T-helper 2 cell treated with Interferon-gamma antibody and Interleukin-4, amounts not matched to agents 5 μg/mL and 100 μg/mL, for 36 hours (primary cell): Measurements from ENCODE around the gene PGAM4.
"Not testable (repeated sequence)": the region's sequence is repeated elsewhere in the genome, so short reads cannot be mapped to it uniquely, and the experiment has no call there.

Experiments
- DNase-seq: peaks from one replicate; pipeline ENCODE4 v3.0.0; 2021; ENCODE audit warnings: low spot score
- H3K27ac Mint-ChIP-seq: one replicate; pipeline ENCODE4 v1.8.0; 2021; ENCODE audit warnings: mild to moderate bottlenecking, mixed read lengths
- H3K27me3 Mint-ChIP-seq: one replicate; pipeline ENCODE4 v1.8.0; 2021; ENCODE audit warnings: low read depth, mixed read lengths
- H3K36me3 Mint-ChIP-seq: one replicate; pipeline ENCODE4 v1.8.0; 2021; ENCODE audit warnings: low read depth, mixed read lengths
- H3K4me1 Mint-ChIP-seq: one replicate; pipeline ENCODE4 v1.8.0; 2021; ENCODE audit warnings: low read depth, mixed read lengths
- H3K4me3 Mint-ChIP-seq: one replicate; pipeline ENCODE4 v1.8.0; 2022; ENCODE audit warnings: mild to moderate bottlenecking, moderate library complexity, mixed read lengths
- H3K9me3 Mint-ChIP-seq: one replicate; pipeline ENCODE4 v1.8.0; 2021; ENCODE audit warnings: mixed read lengths

Gene PGAM4

GRCh38 chrX:77946571-77946970 lies 22.9 kb downstream of the PGAM4 start:
- Mint-ChIP-seq H3K4me3 (no peak overlapping the region), H3K9me3 (no peaks in the 10 kb centered on the region), H3K36me3 (peaks cover 2% of the 10 kb centered on the region), H3K27me3 (no peaks in the 10 kb centered on the region), H3K4me1 (peaks cover 3% of the 10 kb centered on the region), H3K27ac (no peak overlapping the region)
- no peak for DNase-seq

DNA sequence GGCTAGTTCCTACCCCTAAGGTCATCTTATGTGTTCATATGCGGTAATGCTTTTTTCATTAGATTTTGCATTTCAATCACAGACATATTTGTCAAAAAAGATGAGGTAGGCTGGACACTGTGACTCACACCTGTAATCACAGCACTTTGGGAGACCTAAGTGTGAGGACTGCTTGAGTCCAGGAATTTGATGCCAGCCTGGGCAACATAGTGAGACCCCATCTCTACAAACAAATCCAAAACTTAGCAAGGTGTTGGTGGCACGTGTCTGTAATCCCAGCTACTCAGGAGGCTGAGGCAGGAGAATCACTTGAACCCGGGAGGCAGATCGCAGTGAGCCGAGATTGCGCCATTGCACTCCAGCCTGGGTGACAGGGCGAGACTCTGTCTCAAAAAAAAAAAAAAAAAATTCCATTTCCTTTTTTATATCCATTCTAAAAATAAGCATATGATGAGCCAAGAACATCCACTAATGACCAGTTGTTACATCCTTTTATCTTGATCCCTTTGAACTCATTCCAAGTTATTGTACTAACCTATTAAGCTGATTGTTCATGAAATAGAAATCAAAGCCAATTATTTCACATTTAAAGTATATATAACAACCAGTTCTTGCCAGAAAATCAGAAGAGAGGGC lies 23.4 kb downstream of the PGAM4 start:
- Mint-ChIP-seq H3K27me3 (no peaks in the 10 kb centered on the region), H3K4me3 (no peak overlapping the region), H3K27ac (no peak overlapping the region), H3K36me3 (peaks cover 2% of the 10 kb centered on the region), H3K4me1 (peaks cover 3% of the 10 kb centered on the region), H3K9me3 (no peaks in the 10 kb centered on the region)
- no peak for DNase-seq

DNA sequence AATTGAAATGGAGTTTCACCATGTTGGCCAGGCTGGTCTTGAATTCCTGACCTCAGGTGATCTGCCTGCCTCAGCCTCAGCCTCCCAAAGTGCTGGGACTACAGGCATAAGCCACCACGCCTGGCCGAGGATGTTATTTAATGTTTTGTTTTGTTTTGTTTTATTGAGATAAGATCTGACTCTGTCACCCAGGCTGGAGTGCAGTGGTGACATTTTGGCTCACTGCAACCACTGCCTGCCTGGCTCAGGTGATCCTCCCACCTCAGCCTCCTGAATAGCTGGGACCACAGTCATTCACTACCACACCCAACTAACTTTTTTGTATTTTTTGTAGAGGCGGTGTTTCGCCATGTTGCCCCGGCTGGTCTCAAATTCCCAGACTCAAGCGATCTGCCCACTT lies 24.4 kb downstream of the PGAM4 start:
- not testable (repeated sequence) for H3K4me1 Mint-ChIP-seq, H3K27ac Mint-ChIP-seq, H3K36me3 Mint-ChIP-seq, H3K27me3 Mint-ChIP-seq, H3K9me3 Mint-ChIP-seq, H3K4me3 Mint-ChIP-seq, DNase-seq

DNA sequence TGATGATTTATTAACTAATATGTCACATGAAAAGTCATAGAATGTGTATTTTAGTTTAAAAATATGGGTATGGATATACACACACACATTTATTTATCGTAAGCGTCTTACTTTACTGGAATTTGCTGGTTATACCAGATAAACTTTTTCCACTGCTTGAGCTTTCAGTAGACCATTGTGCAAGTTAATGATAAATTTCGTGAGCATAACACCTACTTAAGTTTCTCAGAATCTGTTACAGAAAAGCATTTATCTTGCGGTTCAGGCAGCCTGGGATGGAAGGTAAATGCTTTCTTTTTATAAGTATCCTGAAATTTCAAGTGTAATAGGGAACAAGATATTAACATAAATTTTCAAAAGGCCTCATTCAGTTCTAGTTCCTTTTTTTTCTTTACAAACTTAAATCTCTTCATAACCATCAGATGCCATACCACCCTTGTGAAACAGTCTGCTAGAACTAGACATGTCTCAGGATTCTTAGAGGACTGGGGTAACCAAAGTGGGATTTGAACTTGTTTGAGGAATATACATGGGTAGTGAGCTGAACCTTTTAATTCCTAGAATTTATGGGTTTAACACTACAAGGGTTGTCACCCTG lies 31.3 kb downstream of the PGAM4 start:
- H3K27ac Mint-ChIP-seq, result no peak overlapping the region
- H3K9me3 Mint-ChIP-seq, result no peaks in the 10 kb centered on the region
- no peaks in the 10 kb centered on the region for H3K27me3 Mint-ChIP-seq
- H3K36me3 Mint-ChIP-seq, result peaks cover 2% of the 10 kb centered on the region
- DNase-seq, result no peak
- H3K4me1 Mint-ChIP-seq, result peaks cover 6% of the 10 kb centered on the region
- H3K4me3 Mint-ChIP-seq, result no peak overlapping the region

DNA sequence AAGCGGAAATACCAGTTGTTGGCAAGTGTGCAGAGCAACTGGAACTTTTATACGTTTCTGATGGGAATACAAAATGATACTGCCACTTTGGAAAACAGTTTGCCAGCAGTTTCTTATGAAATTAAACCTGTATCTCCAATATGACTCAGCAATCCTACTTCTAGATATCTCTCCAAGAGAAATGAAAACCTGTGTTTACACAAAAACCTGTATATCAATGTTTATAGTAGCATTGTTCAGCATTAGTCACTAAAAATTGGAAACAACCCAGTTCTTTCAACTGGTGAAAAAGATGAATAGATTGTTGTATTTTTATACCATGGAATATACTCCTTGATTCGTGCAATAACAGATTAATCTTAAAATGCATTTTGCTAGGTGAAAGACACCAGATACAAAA lies 32.1 kb downstream of the PGAM4 start:
- Mint-ChIP-seq H3K36me3 (peaks cover 2% of the 10 kb centered on the region), H3K4me3 (no peak overlapping the region), H3K27ac (no peak overlapping the region), H3K9me3 (no peaks in the 10 kb centered on the region), H3K27me3 (no peaks in the 10 kb centered on the region), H3K4me1 (peaks cover 4% of the 10 kb centered on the region)
- no peak for DNase-seq

DNA sequence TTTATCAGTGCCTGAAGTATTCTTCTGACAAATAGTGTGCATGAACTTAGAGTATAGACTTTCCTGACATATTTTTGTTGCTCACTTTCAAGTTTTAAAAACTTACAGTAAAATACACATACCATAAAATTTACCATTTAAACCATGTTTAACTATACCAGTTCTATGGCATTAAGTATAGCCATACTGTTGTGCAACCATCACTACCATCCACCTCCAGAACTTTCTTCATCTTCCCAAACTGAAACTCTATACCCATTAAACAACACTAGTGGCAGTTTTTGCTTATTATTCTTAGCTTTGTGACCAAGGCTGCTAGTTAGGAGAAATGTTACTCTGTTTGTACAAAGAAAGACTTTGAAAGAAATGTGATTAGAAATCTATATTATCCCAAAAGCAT lies 33.1 kb downstream of the PGAM4 start:
- Mint-ChIP-seq H3K36me3 (peaks cover 2% of the 10 kb centered on the region), H3K4me1 (peaks cover 4% of the 10 kb centered on the region), H3K27ac (no peak overlapping the region), H3K4me3 (no peak overlapping the region), H3K27me3 (no peaks in the 10 kb centered on the region), H3K9me3 (no peaks in the 10 kb centered on the region)
- DNase-seq, result no peak

DNA sequence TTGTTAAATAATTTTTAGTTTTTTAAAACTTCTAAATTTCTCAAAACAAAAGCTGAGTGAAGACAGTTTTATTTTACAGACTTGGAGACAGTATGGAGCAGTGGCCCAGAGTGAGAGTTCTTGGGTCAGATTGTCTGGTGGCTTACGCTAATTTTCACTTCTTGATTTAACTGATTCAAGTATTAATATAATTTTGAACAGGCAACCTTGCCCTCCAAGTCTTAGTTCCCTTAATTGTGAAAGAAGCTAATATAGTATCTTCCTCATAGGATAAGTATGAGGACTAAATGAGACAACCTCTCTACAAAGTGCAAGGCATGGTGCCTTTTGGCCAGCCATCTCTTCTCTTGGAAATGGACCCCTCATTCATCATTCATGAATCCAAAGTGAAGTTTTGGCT lies 33.6 kb downstream of the PGAM4 start:
- H3K9me3 Mint-ChIP-seq, result no peaks in the 10 kb centered on the region
- no peak overlapping the region for H3K27ac Mint-ChIP-seq
- H3K4me3 Mint-ChIP-seq, result no peak overlapping the region

GRCh38 chrX:77930581-77930980 lies 38.9 kb downstream of the PGAM4 start:
- Mint-ChIP-seq H3K4me3 (no peak overlapping the region), H3K27me3 (no peaks in the 10 kb centered on the region), H3K36me3 (no peaks in the 10 kb centered on the region), H3K4me1 (peaks cover 4% of the 10 kb centered on the region), H3K9me3 (no peaks in the 10 kb centered on the region), H3K27ac (no peak overlapping the region)
- no peak for DNase-seq

More for the DNA sequence above, 33.6 kb downstream of the PGAM4 start:
- Mint-ChIP-seq H3K27me3 (no peaks in the 10 kb centered on the region), H3K4me1 (peaks cover 4% of the 10 kb centered on the region), H3K36me3 (peaks cover 2% of the 10 kb centered on the region)
- no peak for DNase-seq

- Mint-ChIP-seq H3K4me3 (no peak overlapping the region), H3K27me3 (no peaks in the 10 kb centered on the region), H3K27ac (no peak overlapping the region), H3K9me3 (peaks cover 3% of the 10 kb centered on the region), H3K36me3 (peaks cover 2% of the 10 kb centered on the region), H3K4me1 (peaks cover 4% of the 10 kb centered on the region)
- DNase-seq, result no peak
These were observed 43.7 kb downstream of the PGAM4 start for GRCh38 chrX:77925764-77926163.

DNA sequence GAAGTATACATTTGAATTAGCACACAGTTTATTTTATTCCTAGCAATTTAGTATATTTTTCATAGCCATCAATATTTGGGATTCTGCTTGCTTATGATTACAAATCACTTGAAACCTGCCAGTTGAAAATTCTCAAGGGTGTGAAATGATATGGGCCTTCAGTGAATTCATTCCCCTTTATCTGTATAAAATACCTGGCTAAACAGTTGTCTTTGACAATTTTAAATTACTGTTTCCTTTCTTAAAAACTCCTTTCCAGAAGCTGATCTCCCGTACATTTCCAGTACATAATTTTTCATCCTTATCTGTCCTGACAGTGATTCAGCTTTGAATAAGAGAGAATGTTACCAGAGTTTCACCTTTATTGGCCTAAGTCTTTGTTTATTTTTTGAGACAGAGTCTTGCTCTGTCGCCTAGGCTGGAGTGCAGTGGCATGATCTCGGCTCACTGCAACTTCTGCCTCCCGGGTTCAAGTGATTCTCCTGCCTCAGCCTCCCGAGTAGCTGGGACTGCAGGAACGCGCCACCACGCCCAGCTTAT lies 45.0 kb downstream of the PGAM4 start:
- H3K9me3 Mint-ChIP-seq, result peaks cover 3% of the 10 kb centered on the region
- H3K36me3 Mint-ChIP-seq, result peaks cover 2% of the 10 kb centered on the region
- H3K27ac Mint-ChIP-seq, result no peak overlapping the region
- peaks cover 2% of the 10 kb centered on the region for H3K4me1 Mint-ChIP-seq
- no peak overlapping the region for H3K4me3 Mint-ChIP-seq
- no peaks in the 10 kb centered on the region for H3K27me3 Mint-ChIP-seq
- no peak for DNase-seq

DNA sequence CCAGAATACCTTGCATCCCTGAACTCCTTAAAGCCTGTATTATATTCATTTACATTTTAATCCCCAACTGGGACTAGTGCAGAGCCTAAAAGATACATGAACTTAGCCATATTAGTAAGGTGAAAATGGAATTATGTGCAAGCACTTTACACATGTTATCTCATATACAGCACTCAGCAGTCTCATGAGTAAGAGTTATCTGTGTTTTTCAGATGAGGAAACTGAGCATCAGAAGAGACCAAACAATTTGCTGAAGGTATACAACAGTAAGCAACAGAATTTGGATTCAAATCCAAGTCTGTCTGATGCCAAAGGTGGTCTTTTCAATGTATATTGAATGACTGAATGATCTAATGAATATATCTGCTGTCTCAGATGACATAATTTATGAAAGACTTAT lies 46.7 kb downstream of the PGAM4 start:
- Mint-ChIP-seq H3K27ac (no peak overlapping the region), H3K4me1 (peaks cover 4% of the 10 kb centered on the region), H3K27me3 (no peaks in the 10 kb centered on the region), H3K36me3 (peaks cover 2% of the 10 kb centered on the region), H3K9me3 (peaks cover 3% of the 10 kb centered on the region), H3K4me3 (no peak overlapping the region)
- no peak for DNase-seq

DNA sequence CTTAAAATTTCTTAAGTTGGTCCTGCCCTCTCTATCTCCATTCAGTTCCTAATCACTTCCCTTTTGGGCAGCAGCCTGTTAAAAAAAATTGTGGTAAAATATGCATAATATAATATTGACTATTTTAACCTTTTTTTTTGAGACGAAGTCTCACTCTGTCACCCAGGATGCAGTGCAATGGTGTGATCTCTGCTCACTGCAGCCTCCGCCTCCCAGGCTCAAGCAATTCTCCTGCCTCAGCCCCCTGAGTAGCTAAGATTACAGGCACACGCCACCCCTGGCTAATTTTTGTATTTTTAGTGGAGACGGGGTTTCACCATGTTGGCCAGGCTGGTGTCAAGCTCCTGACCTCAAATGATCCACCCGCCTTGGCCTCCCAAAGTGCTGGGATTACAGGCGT lies 50.1 kb downstream of the PGAM4 start:
- H3K9me3 Mint-ChIP-seq, H3K27ac Mint-ChIP-seq, H3K36me3 Mint-ChIP-seq, H3K4me3 Mint-ChIP-seq, H3K27me3 Mint-ChIP-seq, DNase-seq: not testable (repeated sequence)
- peaks cover 15% of the 10 kb centered on the region for H3K4me1 Mint-ChIP-seq

DNA sequence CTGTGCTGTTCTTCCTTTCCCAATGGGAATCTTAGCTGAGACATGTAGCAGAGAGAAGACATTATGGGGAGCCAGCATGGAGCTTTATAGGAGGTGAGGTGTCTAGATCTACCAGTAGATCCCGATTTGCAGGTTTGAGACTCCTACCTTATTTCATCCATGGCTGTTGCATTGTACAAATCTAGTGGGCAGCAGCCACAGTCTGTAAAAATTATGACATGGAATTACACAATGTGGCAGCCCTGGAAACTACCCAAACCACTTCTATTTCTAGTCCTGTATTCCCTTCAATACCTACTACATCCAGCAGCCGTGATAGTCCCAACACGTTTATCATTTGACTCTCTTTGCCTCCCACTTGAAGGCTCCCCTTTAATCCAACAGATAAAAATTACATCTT lies 50.9 kb downstream of the PGAM4 start:
- H3K36me3 Mint-ChIP-seq, result peaks cover 3% of the 10 kb centered on the region
- H3K9me3 Mint-ChIP-seq, result peaks cover 3% of the 10 kb centered on the region
- H3K27ac Mint-ChIP-seq, result no peak overlapping the region
- DNase-seq, result no peak
- H3K4me3 Mint-ChIP-seq, result peak overlapping the region; percentile 12
- H3K4me1 Mint-ChIP-seq, result peaks cover 15% of the 10 kb centered on the region
- no peaks in the 10 kb centered on the region for H3K27me3 Mint-ChIP-seq
